GM20000 (cell line): ENCODE measurements around the gene TBC1D24.

ENCODE experiments used
- DNase-seq: peaks from one replicate; pipeline ENCODE4 v3.0.0; 2012; ENCODE audit warnings: low spot score
- TF ChIP-seq, protein P1 (sequence below): IDR thresholded peaks from 2 replicates; pipeline ENCODE4 v1.5.1; 2012; ENCODE audit warnings: mild to moderate bottlenecking, control low read depth; ENCODE audit errors: extremely low read depth, missing control alignments

The TBC1D24 gene

GRCh38 chr16:2520097-2520783, 45.3 kb downstream of the TBC1D24 start, which contains the start of gene AMDHD2:
AMDHD2 (plus strand) TSS chr16:2520371; CDS start chr16:2520459, 88 bp downstream.
- TF ChIP-seq, protein P1, sequence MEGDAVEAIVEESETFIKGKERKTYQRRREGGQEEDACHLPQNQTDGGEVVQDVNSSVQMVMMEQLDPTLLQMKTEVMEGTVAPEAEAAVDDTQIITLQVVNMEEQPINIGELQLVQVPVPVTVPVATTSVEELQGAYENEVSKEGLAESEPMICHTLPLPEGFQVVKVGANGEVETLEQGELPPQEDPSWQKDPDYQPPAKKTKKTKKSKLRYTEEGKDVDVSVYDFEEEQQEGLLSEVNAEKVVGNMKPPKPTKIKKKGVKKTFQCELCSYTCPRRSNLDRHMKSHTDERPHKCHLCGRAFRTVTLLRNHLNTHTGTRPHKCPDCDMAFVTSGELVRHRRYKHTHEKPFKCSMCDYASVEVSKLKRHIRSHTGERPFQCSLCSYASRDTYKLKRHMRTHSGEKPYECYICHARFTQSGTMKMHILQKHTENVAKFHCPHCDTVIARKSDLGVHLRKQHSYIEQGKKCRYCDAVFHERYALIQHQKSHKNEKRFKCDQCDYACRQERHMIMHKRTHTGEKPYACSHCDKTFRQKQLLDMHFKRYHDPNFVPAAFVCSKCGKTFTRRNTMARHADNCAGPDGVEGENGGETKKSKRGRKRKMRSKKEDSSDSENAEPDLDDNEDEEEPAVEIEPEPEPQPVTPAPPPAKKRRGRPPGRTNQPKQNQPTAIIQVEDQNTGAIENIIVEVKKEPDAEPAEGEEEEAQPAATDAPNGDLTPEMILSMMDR, result no peak
- DNase-seq, result peak; percentile 99

- DNase-seq, result peak; percentile 73
- TF ChIP-seq, protein P1, result no peak
Measured at GRCh38 chr16:2520784-2521531, 46.0 kb downstream of the TBC1D24 start.

- TF ChIP-seq, protein P1, result no peak
- no peak for DNase-seq
Measured at GRCh38 chr16:2523801-2524231, 48.9 kb downstream of the TBC1D24 start.

GRCh38 chr16:2524339-2524938, 49.5 kb downstream of the TBC1D24 start:
- TF ChIP-seq, protein P1, result no peak
- DNase-seq, result no peak

DNA sequence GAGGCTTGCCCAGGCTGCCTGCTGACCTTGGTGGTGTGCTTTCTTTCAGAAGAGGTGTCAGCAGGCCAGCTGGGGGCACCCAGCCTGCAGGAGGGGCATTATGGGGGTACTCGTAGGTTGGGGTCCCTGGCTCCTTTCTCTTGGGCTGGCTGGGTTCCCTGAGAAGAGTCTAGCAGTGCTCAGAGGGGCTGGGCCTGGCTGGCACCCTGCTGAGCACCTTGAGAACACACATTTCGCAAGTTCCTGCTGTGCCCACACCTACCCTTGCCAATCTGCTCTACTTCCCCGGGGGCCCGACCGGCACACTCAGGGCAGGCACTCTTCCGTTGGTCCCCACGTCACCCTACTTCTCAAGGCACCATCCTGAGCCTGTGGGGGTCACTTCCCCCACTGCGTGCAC, 51.2 kb downstream of the TBC1D24 start:
- DNase-seq, result no peak
- TF ChIP-seq, protein P1, result no peak

- DNase-seq, result no peak
- TF ChIP-seq, protein P1, result no peak
Measured at GRCh38 chr16:2527071-2527783, 52.3 kb downstream of the TBC1D24 start.
